Endodermal cell (in vitro differentiated cells): ENCODE results near the gene KCNJ11. TPM values are rescaled to one million over a fixed set of nuclear protein-coding genes. Genes with fewer than 3 reads are reported as not detected.

Source experiments
- DNase-seq: peaks from one replicate; pipeline ENCODE4 v3.0.0-alpha.2; 2017
- H3K27ac ChIP-seq: 2 replicates; pipeline ENCODE4 v1.5.1; 2013; ENCODE audit warnings: mild to moderate bottlenecking, low read depth, low read length, moderate library complexity
- H3K27me3 ChIP-seq: 2 replicates; pipeline ENCODE4 v1.6.1; 2013; ENCODE audit warnings: mild to moderate bottlenecking, low read length, moderate library complexity; ENCODE audit not compliant: insufficient read depth, control insufficient read depth, poor library complexity, severe bottlenecking
- H3K36me3 ChIP-seq: 2 replicates; pipeline ENCODE4 v1.7.0; 2013; ENCODE audit warnings: mild to moderate bottlenecking, low read length, moderate library complexity; ENCODE audit not compliant: control insufficient read depth, insufficient read depth
- H3K4me1 ChIP-seq: one replicate; pipeline ENCODE4 v1.7.0; 2013; ENCODE audit warnings: low read length; ENCODE audit not compliant: control insufficient read depth, insufficient read depth
- H3K4me3 ChIP-seq: 2 replicates; pipeline ENCODE4 v1.5.1; 2013; ENCODE audit warnings: mild to moderate bottlenecking, low read length, moderate library complexity
- H3K9ac ChIP-seq: 2 replicates; pipeline ENCODE4 v1.6.1; 2013; ENCODE audit warnings: mild to moderate bottlenecking, low read length, moderate library complexity; ENCODE audit not compliant: poor library complexity, severe bottlenecking; ENCODE audit errors: extremely low read depth
- H3K9me3 ChIP-seq: 2 replicates; pipeline ENCODE4 v1.6.1; 2013; ENCODE audit warnings: mild to moderate bottlenecking, low read length, moderate library complexity; ENCODE audit not compliant: control insufficient read depth
- H3K27ac Mint-ChIP-seq: 2 replicates; pipeline ENCODE4 v1.8.0; 2020; ENCODE audit warnings: mixed read lengths
- H3K27me3 Mint-ChIP-seq: 2 replicates; pipeline ENCODE4 v1.8.0; 2021; ENCODE audit warnings: mild to moderate bottlenecking, mixed read lengths; ENCODE audit not compliant: insufficient read depth
- H3K36me3 Mint-ChIP-seq: 2 replicates; pipeline ENCODE4 v1.8.0; 2020; ENCODE audit warnings: low read depth, mixed read lengths
- H3K4me1 Mint-ChIP-seq: 2 replicates; pipeline ENCODE4 v1.8.0; 2020; ENCODE audit warnings: mixed read lengths
- H3K4me3 Mint-ChIP-seq: 2 replicates; pipeline ENCODE4 v1.8.0; 2020; ENCODE audit warnings: mild to moderate bottlenecking, moderate library complexity, mixed read lengths
- H3K9me3 Mint-ChIP-seq: 2 replicates; pipeline ENCODE4 v1.8.0; 2020; ENCODE audit warnings: mild to moderate bottlenecking, mixed read lengths
- CTCF ChIP-seq: fragments of 200-600 bp; sonication (generic); conservative IDR thresholded peaks from 2 replicates; pipeline ENCODE4 v1.5.0; 2021; ENCODE audit warnings: antibody characterized with exemption, mild to moderate bottlenecking
- WGBS, 2 experiments: methylation state at CpG; one replicate each; pipeline versions ENCODE4 v1.1.5 to v1.1.7; 2013; ENCODE audit warnings: missing lambda C conversion rate in 2 of 2, mixed read lengths in 1 of 2; ENCODE audit not compliant: insufficient coverage in 1 of 2, insufficient read length in 1 of 2; 5-methylcytosine and 5-hydroxymethylcytosine counted together
- total RNA-seq, 2 donors: library from RNA; stranded (reverse); fragmentation: NEBNext Ultra II Directional in 1 of 2; extraction: Animal tissue kit (Norgen Biotek cat#: 25700) in 1 of 2; gene quantifications; 2 replicates in 1 of 2; 3 replicates in 1 of 2; pipeline ENCODE4 v1.2.1, GENCODE V29; 2021

Gene KCNJ11
- total RNA-seq, 2 donors from 2014 or later: 2.2 to 5.3 TPM

- H3K27ac Mint-ChIP-seq: no peak overlapping the region
These were observed 23.0 kb upstream of the KCNJ11 start for GRCh38 chr11:17411418-17411817.

GRCh38 chr11:17410606-17411379, 22.3 kb upstream of the KCNJ11 start:
- 83 to 93% methylated on average over 11 of the region's 11 CpGs for whole genome bisulfite sequencing, 2 experiments
- H3K27ac ChIP-seq: no peak overlapping the region
- no peaks in the 10 kb centered on the region for H3K27me3 ChIP-seq
- no peak overlapping the region for H3K4me3 ChIP-seq
- Mint-ChIP-seq H3K27ac (no peak overlapping the region), H3K9me3 (no peaks in the 10 kb centered on the region), H3K36me3 (no peaks in the 10 kb centered on the region), H3K4me3 (no peak overlapping the region), H3K27me3 (peaks cover 18% of the 10 kb centered on the region), H3K4me1 (peaks cover 4% of the 10 kb centered on the region)
- no peaks in the 10 kb centered on the region for H3K9me3 ChIP-seq
- no peak for TF ChIP-seq CTCF
- H3K36me3 ChIP-seq: no peaks in the 10 kb centered on the region
- DNase-seq: no peak
- no peak overlapping the region for H3K9ac ChIP-seq
- no peaks in the 10 kb centered on the region for H3K4me1 ChIP-seq

More at GRCh38 chr11:17411418-17411817, 23.0 kb upstream of the KCNJ11 start:
- no peaks in the 10 kb centered on the region for H3K27me3 ChIP-seq
- H3K9me3 Mint-ChIP-seq: no peaks in the 10 kb centered on the region
- peaks cover 4% of the 10 kb centered on the region for H3K4me1 Mint-ChIP-seq
- H3K9ac ChIP-seq: no peak overlapping the region
- no peak for DNase-seq
- no peaks in the 10 kb centered on the region for H3K36me3 ChIP-seq
- no peak overlapping the region for H3K4me3 Mint-ChIP-seq
- H3K9me3 ChIP-seq: no peaks in the 10 kb centered on the region
- no peaks in the 10 kb centered on the region for H3K36me3 Mint-ChIP-seq
- H3K4me3 ChIP-seq: no peak overlapping the region
- TF ChIP-seq CTCF: no peak
- H3K27ac ChIP-seq: no peak overlapping the region
- H3K27me3 Mint-ChIP-seq: peaks cover 18% of the 10 kb centered on the region
- 89 to 100% methylated on average over 2 to 6 of the region's 6 CpGs for WGBS, 2 experiments
- no peaks in the 10 kb centered on the region for H3K4me1 ChIP-seq

- no peaks in the 10 kb centered on the region for H3K9me3 Mint-ChIP-seq
- Histone ChIP-seq H3K9ac (no peak overlapping the region), H3K4me1 (no peaks in the 10 kb centered on the region), H3K27ac (no peak overlapping the region), H3K9me3 (no peaks in the 10 kb centered on the region), H3K27me3 (no peaks in the 10 kb centered on the region), H3K4me3 (no peak overlapping the region), H3K36me3 (no peaks in the 10 kb centered on the region)
- WGBS, 2 experiments: 89 to 95% methylated on average over 6 to 7 of the region's 7 CpGs
- peaks cover 13% of the 10 kb centered on the region for H3K27me3 Mint-ChIP-seq
- H3K4me3 Mint-ChIP-seq: no peak overlapping the region
- no peak for TF ChIP-seq CTCF
- no peak overlapping the region for H3K27ac Mint-ChIP-seq
- H3K4me1 Mint-ChIP-seq: peaks cover 4% of the 10 kb centered on the region
- no peak for DNase-seq
- H3K36me3 Mint-ChIP-seq: no peaks in the 10 kb centered on the region
These were observed 20.2 kb upstream of the KCNJ11 start for GRCh38 chr11:17408641-17409040.
